ENCODE measurements around the gene FOXC2.

FOXC2 gene

DNA sequence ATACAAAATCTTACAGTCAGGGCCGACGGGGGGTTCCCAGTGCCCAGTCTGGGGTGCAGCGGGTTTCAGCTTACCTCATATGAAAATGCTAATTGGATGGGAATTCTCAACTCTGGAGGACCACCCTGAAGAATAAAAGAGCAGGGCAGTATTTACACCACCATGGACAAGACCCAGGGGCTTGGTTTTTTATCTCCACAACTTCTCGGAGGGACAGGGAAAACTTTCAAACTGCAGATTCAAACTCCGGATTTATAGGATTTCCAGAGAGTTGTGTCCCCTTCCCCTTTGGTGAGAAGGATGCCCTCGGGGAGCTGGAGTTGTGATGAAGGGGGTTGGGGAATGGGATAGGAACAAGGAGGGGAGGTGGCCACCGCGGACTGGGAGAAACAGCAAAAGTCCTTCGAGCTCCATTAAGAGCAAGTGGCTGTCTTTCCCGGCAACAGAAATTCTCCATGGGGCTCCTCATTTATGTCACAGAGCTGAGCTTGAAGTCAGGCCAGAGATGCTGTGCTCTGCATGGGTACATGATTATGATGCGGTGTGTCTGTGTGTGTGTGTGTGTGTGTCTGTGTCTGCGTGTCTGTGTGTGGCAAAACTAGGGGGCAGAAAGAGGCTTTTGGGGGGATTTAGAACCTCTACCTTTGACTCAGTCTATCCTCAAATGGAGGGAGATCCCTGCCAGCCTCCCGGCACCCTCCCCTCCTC, 27.4 kb downstream of the FOXC2 start:
- DNase-seq: no peak

DNA sequence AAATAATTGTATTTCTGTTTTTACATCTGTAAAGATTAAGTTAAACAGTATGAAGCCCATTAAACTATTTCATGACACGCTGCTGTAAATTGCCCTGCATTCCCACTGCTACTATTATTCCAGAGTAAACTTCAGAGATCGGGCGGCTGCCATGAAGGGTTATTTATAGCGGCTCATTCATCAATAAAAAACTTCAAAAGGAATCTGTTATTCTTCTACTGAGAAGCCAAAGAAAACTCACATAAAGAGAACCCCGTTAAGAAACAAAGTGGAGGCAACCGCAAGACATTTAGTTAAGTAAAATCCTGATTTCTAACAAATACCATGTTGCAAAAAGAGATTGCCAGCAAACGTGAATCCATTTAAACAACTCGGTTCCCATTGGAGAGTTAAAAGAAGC, 28.1 kb downstream of the FOXC2 start:
- no peak for DNase-seq

DNA sequence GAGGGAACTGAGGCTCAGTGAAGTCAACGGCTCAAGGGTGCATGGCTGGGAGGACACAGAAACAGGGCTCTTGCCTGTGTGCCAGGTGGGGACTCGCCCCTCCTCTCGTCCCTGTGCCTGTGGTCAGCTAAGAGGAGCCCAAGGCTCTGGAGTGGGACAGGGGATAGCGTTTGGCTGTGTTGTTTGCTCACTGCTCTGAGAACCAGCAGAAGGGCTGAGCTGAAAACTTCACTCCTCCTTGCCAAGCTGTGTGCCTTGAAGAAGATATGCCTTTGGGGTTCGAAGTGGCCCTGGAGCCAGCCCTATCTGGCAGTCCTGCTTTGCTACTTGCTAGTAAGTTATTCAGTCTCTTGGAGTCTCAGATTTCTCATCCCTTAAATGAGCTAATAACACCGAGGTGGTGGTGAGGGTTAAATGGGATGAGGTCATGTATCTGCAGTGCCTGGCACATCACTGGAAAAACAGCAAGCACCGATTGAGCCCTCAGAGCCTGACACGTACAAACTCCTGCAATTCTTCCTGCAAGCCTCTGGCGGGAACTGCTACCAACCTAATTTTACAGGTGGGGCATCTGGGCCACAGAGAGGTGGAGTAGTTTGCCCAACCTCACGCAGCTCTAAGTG, 29.5 kb downstream of the FOXC2 start:
- no peak for DNase-seq

DNA sequence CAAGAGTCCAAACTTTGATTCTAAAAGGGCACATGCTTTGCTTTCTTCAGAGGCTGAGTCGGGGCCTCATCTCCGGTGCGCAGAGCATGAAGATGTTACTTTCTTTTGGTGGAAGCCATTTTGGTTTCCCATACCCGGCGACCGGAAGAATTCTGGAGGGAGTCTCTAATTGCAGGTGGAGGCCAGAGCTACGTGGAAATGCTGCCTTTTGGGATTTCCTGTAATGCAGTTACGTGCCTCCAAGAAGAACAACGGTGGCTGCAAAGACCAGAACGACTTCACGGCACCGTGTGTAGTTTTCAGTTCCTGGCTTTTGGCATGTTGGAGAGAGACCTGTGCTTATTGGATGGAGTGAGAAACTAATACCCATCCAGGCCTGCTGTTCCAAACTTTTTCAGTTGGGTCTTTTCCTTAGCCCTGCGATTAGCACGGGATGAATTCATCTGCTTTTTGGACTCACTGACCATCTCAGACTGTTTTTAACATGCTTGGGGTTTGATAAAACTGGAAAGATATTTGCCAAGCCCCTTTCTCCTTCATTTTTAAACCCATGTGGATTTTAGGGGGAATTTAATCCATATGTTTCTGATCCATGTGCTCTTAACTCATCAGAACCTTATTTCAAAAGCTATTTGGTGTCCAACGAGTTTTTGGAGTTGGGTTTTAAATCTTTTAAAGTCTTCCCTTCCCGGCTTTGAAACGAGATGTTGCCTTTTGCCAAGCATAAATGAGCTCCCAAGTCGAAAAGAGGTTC, 30.7 kb downstream of the FOXC2 start:
- DNase-seq: no peak

DNA sequence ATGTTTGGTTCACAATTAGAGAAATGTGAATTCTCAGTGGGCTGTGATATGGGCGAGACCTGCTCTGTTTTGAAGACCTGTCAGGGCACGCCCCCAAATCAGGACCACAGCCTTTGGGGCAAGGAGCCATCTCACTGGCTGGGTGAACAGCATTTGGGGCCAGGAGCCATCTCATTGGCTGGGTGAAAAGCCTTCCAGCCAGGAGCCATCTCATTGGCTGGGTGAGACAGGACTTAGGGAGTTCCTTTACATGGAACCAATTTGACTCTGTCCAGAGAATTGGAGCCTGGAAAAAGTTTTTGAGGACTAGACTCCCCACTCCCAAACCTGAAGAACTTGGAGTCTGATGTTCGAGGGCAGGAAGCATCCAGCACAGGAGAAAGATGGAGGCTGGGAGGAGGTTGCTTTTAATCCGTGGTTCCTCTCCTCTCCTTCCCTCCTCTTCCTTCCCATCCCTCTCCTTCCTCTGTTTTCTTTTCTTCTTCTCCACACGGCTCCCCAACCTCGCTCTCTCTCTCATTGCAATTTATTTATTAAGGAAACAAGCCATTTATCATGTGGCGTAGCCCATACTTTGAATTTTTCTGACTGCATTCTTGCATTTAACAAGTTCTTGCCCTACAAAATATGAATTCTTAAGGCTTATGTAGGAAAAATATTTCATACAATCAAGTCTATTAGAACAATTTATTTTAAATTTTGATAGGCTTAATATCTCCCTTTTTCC, 31.4 kb downstream of the FOXC2 start:
- DNase-seq: no peak

DNA sequence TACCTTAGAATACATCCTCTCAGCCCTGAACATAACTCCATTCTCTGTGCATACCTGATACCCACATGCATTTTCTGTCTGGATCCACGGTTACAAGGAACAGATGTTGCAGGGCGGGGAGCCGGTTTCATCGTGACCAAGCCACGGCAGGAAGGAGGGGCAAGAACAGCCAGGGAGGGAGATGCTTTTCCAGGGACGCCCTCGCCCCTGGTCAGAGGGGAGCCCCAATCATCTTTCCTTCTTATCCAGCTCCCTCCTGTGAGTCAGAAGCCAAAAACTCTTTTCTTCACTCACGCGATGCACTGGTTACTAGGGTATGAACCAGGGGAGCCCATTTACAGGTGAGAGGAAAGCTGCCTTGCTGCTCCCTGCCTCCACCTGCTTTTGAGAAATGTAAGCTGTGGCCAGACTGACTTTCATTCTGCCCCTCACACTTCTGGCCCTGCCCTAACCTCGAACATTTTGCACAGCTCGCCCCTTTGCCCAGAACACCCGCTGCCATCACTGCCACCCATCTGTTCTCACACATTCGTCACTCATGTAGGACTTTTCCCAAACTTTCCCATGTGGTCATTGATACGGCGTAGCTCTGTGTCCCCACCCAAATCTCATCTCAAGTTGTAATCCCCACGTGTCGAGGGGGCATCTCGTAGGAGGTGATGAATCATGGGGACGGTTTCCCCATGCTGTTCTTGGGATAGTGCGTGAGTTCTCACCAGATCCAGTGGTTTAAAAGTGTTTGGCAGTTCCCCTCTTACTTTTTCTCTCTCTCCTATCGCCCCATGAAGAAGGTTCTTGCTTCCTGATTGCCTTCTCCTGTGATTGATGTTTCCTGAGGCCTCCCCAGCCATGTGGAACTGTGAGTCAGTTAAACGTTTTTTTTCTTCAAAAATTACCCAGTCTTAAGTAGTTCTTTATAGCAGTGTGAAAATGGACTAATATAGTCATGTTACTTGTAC, 32.3 kb downstream of the FOXC2 start:
- no peak for DNase-seq

DNA sequence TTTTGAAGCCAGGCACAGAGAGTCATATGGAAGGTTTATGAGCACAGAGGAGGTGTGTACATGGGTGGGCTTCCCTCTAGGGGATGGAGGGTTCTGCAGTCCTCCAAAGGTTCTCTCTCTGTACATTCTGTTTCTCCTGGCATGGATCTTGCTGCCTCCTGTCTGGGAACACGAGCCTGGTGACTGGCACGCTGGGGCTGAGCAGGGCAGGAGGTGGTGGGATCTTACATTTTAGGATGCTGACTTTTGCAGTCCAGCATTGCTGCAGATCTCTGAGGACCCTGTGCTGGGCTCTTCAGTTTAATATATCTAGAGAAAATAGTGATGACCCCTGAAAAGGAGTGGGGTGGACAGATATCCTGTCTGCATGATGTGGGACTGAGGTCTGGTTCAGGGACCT, 34.7 kb downstream of the FOXC2 start:
- DNase-seq: no peak

DNA sequence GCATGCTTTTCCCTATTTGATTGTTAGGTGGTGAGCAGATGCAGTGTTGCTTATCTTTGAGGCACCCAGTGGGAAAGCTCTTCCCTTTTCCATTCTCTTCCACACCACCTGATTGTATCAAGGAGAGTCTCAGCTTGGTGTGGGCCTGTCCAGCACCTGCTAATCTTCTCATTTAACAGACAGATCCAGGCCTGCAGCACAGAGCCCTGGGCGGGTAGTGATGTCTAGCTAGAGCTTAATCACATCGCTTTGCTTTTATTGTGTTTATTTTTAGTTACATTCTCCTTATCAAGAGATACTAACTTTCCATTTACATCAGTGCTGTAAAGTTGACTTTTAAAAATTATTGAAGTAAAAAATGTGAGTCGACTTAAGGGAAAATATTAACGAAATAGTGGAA, 35.9 kb downstream of the FOXC2 start:
- no peak for DNase-seq

DNA sequence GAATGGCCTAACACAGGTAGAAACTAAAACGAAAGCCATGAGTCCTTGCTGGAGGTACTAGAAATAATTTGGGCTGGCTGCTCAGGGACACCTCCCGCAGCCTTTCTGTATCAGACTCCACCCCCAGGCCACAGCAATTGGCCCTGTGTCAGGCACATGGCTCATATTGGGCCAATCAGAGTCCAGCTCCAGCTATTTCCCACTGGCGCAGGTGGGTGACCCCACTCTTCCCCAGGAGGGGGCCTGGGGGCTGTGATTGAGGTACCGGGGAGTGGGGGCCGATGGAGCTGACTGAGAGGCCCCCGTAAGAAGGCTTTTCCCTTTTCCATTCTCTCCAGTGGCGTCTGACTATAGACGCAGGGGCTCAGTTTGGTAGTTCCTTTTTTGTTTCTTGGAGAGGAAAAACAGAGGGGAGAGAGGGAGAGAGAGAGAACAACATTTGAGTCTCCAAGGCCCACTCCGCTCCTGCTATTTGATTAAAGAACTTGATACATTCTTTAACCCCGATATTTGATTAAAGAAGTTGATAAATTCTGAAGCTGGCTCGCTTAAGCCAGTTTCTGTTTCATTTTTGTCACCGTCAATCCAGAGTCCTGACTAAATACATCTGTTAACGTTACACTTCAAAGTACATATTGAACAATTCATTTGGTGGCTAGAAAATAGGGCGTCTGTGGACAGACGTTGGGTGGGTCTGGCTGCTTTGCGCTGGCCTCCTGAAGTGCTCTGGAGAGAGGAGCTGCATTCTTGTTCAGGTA, 38.0 kb downstream of the FOXC2 start:
- no peak for DNase-seq

DNA sequence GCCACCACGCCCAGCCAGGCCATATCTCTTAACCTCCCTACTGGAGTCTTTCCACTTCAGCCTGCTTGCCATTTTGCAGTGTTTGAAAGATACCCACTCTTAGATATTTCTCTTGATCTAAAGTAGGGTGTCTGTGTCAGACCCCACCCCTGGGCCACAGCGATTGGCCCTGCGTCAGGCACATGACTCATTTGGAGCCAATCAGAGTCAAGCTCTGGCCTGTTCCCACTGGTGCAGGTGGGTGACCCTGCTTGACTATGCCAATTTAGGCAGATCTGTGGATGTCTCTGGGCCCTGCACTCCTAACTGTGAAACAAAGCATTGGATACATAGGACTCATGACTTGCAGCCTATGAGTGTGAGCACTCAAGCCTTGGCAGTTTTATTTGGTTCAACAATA, 39.3 kb downstream of the FOXC2 start:
- no peak for DNase-seq

DNA sequence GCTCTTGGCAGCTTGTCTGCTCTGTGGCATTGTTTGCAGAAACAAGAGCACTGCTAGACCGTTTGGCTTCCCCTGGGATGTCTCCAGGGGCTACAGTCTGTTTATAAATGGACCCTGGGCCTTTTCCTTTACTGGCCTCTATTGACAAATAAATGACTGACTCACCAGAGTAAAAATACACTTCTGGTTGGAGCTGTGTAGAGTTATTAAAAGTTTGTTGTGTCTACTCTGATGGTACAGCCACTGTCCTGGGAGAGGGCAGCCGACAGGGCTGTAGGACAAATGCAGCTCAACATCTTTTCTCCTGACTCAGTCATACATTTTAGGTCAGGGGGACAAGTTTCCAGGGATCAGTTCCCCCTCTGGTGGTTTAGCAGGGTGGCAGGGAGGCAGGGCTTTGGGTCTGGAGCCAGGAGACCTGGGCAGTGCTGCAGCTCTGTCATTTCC, 41.7 kb downstream of the FOXC2 start:
- no peak for DNase-seq

DNA sequence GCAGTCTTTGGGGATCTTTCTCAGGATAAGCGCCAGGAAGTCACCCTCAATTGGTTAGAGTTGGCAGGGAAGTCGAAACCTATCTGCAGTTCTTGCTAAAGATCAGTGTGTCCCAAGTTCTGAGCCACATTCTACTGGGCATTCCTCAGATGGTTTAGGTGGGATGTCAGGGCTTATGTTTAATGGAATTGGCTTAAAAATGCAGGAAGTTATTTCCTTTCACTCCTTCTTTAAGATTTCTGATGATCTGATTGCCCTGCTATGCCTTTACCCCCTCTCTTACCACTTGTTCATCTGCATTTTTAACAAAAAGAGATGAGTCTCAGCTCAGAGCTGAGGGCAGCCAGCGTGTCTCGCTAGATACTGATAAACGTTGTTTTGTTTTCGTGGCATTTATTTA, 42.5 kb downstream of the FOXC2 start:
- no peak for DNase-seq

DNA sequence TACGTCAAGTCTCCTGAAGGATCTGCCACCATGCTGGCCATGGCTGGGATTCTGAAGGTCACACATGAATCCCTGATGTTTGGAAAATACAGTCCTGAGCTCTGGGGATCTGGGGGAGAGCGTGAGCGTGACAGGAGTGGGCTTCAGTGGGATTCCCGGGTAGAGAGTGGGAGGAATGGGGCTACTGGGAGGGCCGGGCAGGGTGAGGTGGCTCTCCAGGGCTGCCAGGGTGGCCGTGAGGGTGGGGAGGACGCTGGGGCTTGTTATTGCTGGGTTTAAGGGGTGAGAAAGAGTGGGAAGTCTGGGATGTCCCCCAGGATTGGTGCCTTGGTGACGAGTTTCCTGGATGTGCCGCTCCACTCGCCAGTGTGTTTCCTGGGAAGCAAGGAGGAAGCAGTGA, 43.0 kb downstream of the FOXC2 start:
- DNase-seq: no peak

DNA sequence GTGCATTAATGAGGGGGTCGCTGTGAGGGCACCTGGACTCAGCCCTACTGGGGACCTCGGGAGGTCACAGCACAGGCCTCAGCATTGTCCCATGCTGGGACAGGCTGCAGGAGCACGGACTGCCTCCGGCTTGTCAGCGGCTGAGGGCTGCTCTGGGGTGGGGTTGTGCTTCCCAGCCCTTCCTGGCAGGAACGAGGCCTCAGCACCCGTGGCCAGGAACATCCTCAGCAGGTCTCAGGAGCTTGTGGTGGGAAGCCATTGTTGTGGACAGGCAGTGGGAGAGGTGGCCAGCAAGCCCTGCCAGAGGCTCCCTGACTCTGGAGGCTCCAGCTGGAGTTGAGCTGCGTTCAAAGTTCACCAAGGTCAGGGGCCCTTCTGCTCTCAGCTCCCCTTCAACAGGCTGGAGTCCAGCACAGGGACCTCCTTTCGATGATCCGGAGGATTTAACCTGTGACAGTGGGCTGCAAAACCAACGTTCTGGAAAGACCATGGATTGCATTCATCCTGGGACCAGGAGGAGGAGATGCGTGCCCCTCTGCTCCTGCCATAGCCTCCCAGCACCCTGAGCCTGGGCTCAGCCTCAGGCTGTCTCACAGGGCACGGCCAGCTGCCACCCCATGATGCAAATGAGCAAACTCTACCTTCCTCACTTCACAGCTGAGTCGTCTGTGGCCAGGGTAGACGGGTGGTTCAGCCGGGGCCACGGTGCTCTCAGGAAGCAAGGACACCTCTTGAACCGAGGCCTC, 44.3 kb downstream of the FOXC2 start:
- no peak for DNase-seq

DNA sequence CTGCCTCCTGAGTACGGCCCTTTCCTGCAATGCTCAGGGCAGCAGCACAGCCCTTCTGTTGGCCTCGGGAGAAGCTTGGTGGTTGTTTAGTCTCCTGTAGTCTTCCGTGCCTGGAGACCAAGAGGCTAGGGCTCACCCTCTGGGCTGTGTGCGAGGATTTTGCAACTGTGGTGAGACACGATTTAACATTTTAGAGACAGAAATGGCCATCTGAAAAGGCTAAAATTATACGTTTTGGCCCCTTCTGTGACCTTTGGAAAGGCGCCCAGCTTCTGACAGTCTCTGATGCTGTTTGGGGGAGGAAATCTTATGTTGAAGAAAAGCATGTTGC, 44.9 kb downstream of the FOXC2 start:
- DNase-seq: no peak

DNA sequence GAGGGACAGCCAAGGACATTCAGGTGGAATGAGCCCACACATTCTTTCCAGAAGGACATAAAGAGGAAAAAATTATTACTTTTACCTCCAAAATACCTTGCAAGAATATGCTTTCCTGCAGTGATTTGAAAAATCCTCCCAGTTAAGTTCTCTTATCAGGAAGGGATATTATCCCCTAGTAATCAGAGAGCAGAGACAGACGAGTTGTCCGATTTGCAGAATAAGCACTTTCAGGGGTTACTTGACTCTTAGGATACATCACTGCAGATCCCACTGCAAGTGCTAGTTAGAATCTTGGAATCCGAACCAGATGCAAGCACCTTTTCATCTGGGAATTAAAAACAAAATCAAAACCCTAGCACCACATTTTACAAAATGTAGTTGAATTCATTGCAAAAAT, 45.3 kb downstream of the FOXC2 start:
- DNase-seq: no peak

DNA sequence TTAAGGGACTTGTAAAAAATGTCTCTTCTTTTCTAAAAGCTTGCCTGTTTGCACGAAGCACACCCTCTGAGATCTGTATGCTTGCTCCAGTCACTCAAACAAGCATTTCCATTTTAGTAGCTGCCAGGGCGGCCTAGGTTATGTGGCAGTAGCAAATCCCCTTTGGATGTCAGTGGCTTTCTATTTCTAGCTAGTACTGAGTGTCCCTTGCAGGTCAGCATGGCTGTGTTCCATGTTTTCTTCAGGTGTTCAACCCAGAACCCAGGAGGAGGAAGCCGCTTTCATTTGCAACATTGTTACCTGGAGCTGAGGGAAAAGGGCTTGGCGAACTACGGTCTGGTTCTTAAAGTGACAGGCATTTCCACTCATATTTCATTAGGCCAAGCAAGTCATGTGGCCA, 48.1 kb downstream of the FOXC2 start:
- no peak for DNase-seq

DNA sequence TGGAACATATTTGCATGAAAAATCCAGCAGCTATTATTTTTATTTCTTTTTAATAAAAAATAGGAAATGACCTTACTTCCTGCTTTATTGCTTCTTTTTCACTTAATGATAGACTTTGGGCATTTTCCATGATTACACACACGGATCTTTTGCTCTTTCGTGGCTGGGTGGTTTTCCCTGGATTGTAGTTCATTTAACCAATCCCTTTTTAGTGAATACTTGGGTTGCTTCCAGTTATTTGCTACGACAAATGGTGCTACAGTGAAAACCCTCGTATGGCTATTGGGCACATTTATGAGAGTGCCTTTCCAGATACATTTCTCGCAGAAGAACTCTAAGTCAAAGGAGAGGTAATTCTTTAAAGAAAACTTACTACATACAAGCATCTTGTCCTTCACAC, 50.3 kb downstream of the FOXC2 start:
- DNase-seq: no peak

DNA sequence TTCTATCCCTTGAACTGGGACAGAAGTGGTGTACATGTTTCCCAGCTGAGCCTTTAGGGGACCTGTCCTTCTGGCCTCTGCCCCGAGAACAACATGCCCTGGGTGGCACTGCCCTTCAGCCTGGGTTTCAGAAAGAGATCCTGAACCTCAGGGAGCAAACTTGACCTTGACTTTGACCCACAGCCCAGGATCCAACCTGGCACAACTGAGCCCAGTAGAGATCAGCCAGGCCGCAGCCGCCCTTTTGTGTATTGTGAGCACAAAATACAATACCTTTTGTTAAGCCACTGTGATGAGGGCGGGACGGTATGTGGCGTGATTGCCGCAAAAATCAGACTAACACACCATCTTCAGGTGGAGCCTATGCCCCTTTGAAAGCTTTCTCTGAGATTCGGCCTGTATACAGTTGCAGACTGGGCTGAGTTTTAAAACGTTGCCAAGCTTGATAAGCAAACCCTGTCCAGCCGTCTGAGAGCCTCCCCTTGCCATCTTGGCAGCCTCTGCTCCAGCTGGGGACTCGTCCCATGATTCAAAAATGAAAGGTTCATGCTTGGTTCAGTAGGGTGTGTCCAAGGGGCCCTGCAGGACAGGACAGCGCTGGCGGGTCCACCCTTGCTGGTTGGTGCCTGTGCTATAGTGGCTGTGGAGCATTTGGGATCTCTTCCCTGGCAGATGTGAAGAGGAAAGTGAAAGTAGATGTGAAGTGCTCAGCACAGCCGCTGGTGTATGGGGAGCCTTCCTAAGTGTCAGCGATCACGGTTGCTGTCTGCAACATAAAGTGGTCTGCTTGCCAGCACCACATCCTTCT, 52.0 kb downstream of the FOXC2 start:
- DNase-seq: no peak
